ENCODE measurements around the gene HDAC2.
A peak's percentile ranks its signal among the peaks of the same experiment; 100 is the strongest.
"Not testable (repeated sequence)": the region's sequence is repeated elsewhere in the genome, so short reads cannot be mapped to it uniquely, and the experiment has no call there.

Gene HDAC2

GRCh38 chr6:113997116-113997515 lies 26.2 kb upstream of the HDAC2 start:
- peaks cover 2% of the 10 kb centered on the region for H3K9me3 ChIP-seq (ENCODE audit: severe bottlenecking)
- DNase-seq: no peak
- H3K27ac ChIP-seq: no peak overlapping the region
- H3K36me3 ChIP-seq: no peaks in the 10 kb centered on the region
- no peak overlapping the region for H3K4me3 ChIP-seq (ENCODE audit: low read depth, low read length)
- TF ChIP-seq CTCF (IDR thresholded peaks at IDR 0.05; ENCODE audit: low read depth, low read length): no peak
- H3K27me3 ChIP-seq (ENCODE audit: insufficient read depth, low read depth, severe bottlenecking): no peaks in the 10 kb centered on the region

GRCh38 chr6:113995634-113996033 lies 24.7 kb upstream of the HDAC2 start:
- DNase-seq: peak; percentile 59
- H3K4me3 ChIP-seq (ENCODE audit: low read depth, low read length): no peak overlapping the region
- no peaks in the 10 kb centered on the region for H3K36me3 ChIP-seq
- H3K9me3 ChIP-seq (ENCODE audit: severe bottlenecking): peaks cover 2% of the 10 kb centered on the region
- H3K27me3 ChIP-seq (ENCODE audit: insufficient read depth, low read depth, severe bottlenecking): no peaks in the 10 kb centered on the region
- TF ChIP-seq CTCF (IDR thresholded peaks at IDR 0.05; ENCODE audit: low read depth, low read length): peak; percentile 17; the same call in 1 of the 2 replicates
- peak overlapping the region; percentile 12 for H3K27ac ChIP-seq

- no peaks in the 10 kb centered on the region for H3K27me3 ChIP-seq (ENCODE audit: insufficient read depth, low read depth, severe bottlenecking)
- H3K27ac ChIP-seq: peak overlapping the region; percentile 12; the same call in 1 of the 2 replicates
- peak; percentile 81 for TF ChIP-seq CTCF (IDR thresholded peaks at IDR 0.05; ENCODE audit: low read depth, low read length)
- H3K4me3 ChIP-seq (ENCODE audit: low read depth, low read length): no peak overlapping the region
- peaks cover 2% of the 10 kb centered on the region for H3K9me3 ChIP-seq (ENCODE audit: severe bottlenecking)
- no peaks in the 10 kb centered on the region for H3K36me3 ChIP-seq
- DNase-seq: peak; percentile 83
Measured at GRCh38 chr6:113994934-113995342, 24.0 kb upstream of the HDAC2 start.

GRCh38 chr6:113989675-113990074 lies 18.7 kb upstream of the HDAC2 start:
- Histone ChIP-seq H3K9me3 (ENCODE audit: severe bottlenecking) (no peaks in the 10 kb centered on the region), H3K27ac (no peak overlapping the region), H3K4me3 (ENCODE audit: low read depth, low read length) (no peak overlapping the region), H3K27me3 (ENCODE audit: insufficient read depth, low read depth, severe bottlenecking) (no peaks in the 10 kb centered on the region), H3K36me3 (no peaks in the 10 kb centered on the region)
- no peak for DNase-seq
- TF ChIP-seq CTCF (IDR thresholded peaks at IDR 0.05; ENCODE audit: low read depth, low read length): no peak

- not testable (repeated sequence) for DNase-seq; H3K27ac ChIP-seq; H3K4me3 ChIP-seq (ENCODE audit: low read depth, low read length); H3K36me3 ChIP-seq; H3K9me3 ChIP-seq (ENCODE audit: severe bottlenecking); H3K27me3 ChIP-seq (ENCODE audit: insufficient read depth, low read depth, severe bottlenecking)
Measured at GRCh38 chr6:113982675-113983074, 11.7 kb upstream of the HDAC2 start.

- no peaks in the 10 kb centered on the region for H3K36me3 ChIP-seq
- H3K4me3 ChIP-seq (ENCODE audit: low read depth, low read length): no peak overlapping the region
- no peaks in the 10 kb centered on the region for H3K27me3 ChIP-seq (ENCODE audit: insufficient read depth, low read depth, severe bottlenecking)
- no peak for DNase-seq
- H3K9me3 ChIP-seq (ENCODE audit: severe bottlenecking): no peaks in the 10 kb centered on the region
- no peak overlapping the region for H3K27ac ChIP-seq
- TF ChIP-seq CTCF (IDR thresholded peaks at IDR 0.05; ENCODE audit: low read depth, low read length): no peak
Measured at GRCh38 chr6:113982055-113982550, 11.2 kb upstream of the HDAC2 start.
